A549 (cell line): ENCODE results near the gene LIN37. TPM values are rescaled to one million over a fixed set of nuclear protein-coding genes. Genes with fewer than 3 reads are reported as not detected.

Experiments used
- ATAC-seq, 2 experiments: fragments of 200-7000 bp in 1 of 2; fragments of >200 bp in 1 of 2; cut with Nextera tagmentation in 1 of 2; cut with Tn5 transposase in 1 of 2; 3 replicates each; pipeline versions ENCODE4 v1.8.0 to v1.9.1; 2018 to 2020; ENCODE audit warnings: mild to moderate bottlenecking in 1 of 2, moderate library complexity in 1 of 2
- CTCF ChIA-PET: fragments of 300-600 bp; sonication (Branson Sonifier 250); formaldehyde crosslinking; extraction: SDS; loops from one replicate; lab custom pipeline; 2021; ENCODE audit warnings: antibody characterized with exemption, inconsistent platforms; lab: Yijun Ruan, JAX
- POLR2A ChIA-PET: fragments of 350-600 bp; formaldehyde crosslinking; extraction: SDS; loops from one replicate; lab custom pipeline; 2021; ENCODE audit warnings: antibody characterized with exemption, inconsistent platforms; lab: Yijun Ruan, JAX
- DNase-seq, 2 experiments: peaks; one replicate each; pipeline versions ENCODE4 v3.0.0 to v3.0.0-alpha.2; 2011 to 2016; ENCODE audit warnings: low read depth in 1 of 2, low spot score in 1 of 2
- FAIRE-seq: peaks from 2 replicates; lab custom pipeline; 2011; peaks lifted over from hg19 to GRCh38; lab: Jason Lieb, UNC
- H3K27ac ChIP-seq, 2 experiments: fragments of >200 bp; sonication (Bioruptor Twin); formaldehyde crosslinking; 3 replicates each; pipeline ENCODE4 v1.5.1; 2016 to 2017
- H3K4me1 ChIP-seq: fragments of >200 bp; sonication (Bioruptor Twin); formaldehyde crosslinking; 3 replicates; pipeline ENCODE4 v1.6.1; 2016
- H3K4me2 ChIP-seq: fragments of >200 bp; sonication (Bioruptor Twin); formaldehyde crosslinking; 3 replicates; pipeline ENCODE4 v1.6.1; 2016
- H3K4me3 ChIP-seq: fragments of >200 bp; sonication (Bioruptor Twin); formaldehyde crosslinking; 3 replicates; pipeline ENCODE4 v1.5.1; 2016
- H3K9me3 ChIP-seq: fragments of >200 bp; sonication (Bioruptor Twin); formaldehyde crosslinking; 3 replicates; pipeline ENCODE4 v1.6.1; 2016
- BHLHE40 ChIP-seq: IDR thresholded peaks from 2 replicates; pipeline ENCODE4 v1.6.1; 2012; ENCODE audit warnings: low read depth, low read length, inconsistent platforms
- CHD4 ChIP-seq: fragments of 200-600 bp; sonication (generic); IDR thresholded peaks from 2 replicates; pipeline ENCODE4 v1.6.1; 2016; ENCODE audit warnings: antibody characterized with exemption, mild to moderate bottlenecking, borderline replicate concordance
- EP300 ChIP-seq, 2 experiments: fragments of >200 bp; sonication (Bioruptor Twin); formaldehyde crosslinking; IDR thresholded peaks; 2 replicates in 1 of 2; 3 replicates in 1 of 2; pipeline ENCODE4 v1.6.1; 2016 to 2017
- GATA3 ChIP-seq: IDR thresholded peaks from 2 replicates; pipeline ENCODE4 v1.6.1; 2012; ENCODE audit warnings: borderline replicate concordance
- HOXA7 ChIP-seq: fragments of 250-450 bp; sonication (Bioruptor Pico); IDR thresholded peaks from 2 replicates; pipeline ENCODE4 v1.5.0; 2020; ENCODE audit warnings: mild to moderate bottlenecking, moderate library complexity
- JUN ChIP-seq, 2 experiments: fragments of >200 bp; sonication (Bioruptor Twin); formaldehyde crosslinking; IDR thresholded peaks; 2 replicates in 1 of 2; 3 replicates in 1 of 2; pipeline ENCODE4 v1.6.1; 2016 to 2017
- MAFK ChIP-seq: fragments of 450-650 bp; IDR thresholded peaks from 2 replicates; pipeline ENCODE4 v1.6.1; 2014; ENCODE audit not compliant: partially characterized antibody
- POLR2A ChIP-seq: IDR thresholded peaks from 2 replicates; pipeline ENCODE4 v1.6.1; 2012; ENCODE audit warnings: mild to moderate bottlenecking, low read length
- RAD21 ChIP-seq, 2 experiments: fragments of >200 bp in 1 of 2; sonication (Bioruptor Twin) in 1 of 2; formaldehyde crosslinking in 1 of 2; IDR thresholded peaks in 1 of 2; conservative IDR thresholded peaks in 1 of 2; 2 replicates in 1 of 2; 3 replicates in 1 of 2; pipeline ENCODE4 v1.6.1; 2012 to 2018; ENCODE audit warnings: inconsistent platforms in 1 of 2
- RARB ChIP-seq: fragments of 250-450 bp; sonication (Bioruptor Pico); IDR thresholded peaks from 2 replicates; pipeline ENCODE4 v1.8.0; 2021; ENCODE audit warnings: mild to moderate bottlenecking, moderate library complexity
- RCOR1 ChIP-seq: fragments of 150-350 bp; IDR thresholded peaks from 2 replicates; pipeline ENCODE4 v1.6.1; 2014; ENCODE audit warnings: antibody characterized with exemption, low read length, low read depth
- RNF2 ChIP-seq: fragments of 200-600 bp; sonication (generic); IDR thresholded peaks from 2 replicates; pipeline ENCODE4 v1.6.1; 2016; ENCODE audit warnings: low read depth, mild to moderate bottlenecking, antibody characterized with exemption, moderate library complexity, borderline replicate concordance
- SMC3 ChIP-seq: fragments of >200 bp; sonication (Bioruptor Twin); formaldehyde crosslinking; IDR thresholded peaks from 3 replicates; pipeline ENCODE4 v1.6.1; 2018; ENCODE audit warnings: inconsistent platforms
- TP53 ChIP-seq: fragments of 250-450 bp; sonication (Bioruptor Pico); IDR thresholded peaks from 2 replicates; pipeline ENCODE4 v1.5.0; 2021; ENCODE audit warnings: mild to moderate bottlenecking, moderate library complexity
- USF2 ChIP-seq: fragments of 450-650 bp; IDR thresholded peaks from 2 replicates; pipeline ENCODE4 v1.6.1; 2014; ENCODE audit warnings: antibody characterized with exemption
- ZSCAN20 ChIP-seq: fragments of 250-450 bp; sonication (Bioruptor Pico); IDR thresholded peaks from 2 replicates; pipeline ENCODE4 v1.8.0; 2022; ENCODE audit warnings: mild to moderate bottlenecking, moderate library complexity
- WGBS: methylation state at CpG from one replicate; pipeline ENCODE4 v1.1.6; 2017; ENCODE audit errors: missing lambda C conversion rate; 5-methylcytosine and 5-hydroxymethylcytosine counted together
- polyA plus RNA-seq, 4 experiments: library from polyadenylated mRNA; depleted of rRNA in 3 of 4; stranded (reverse); fragments of >200 nt; fragmentation: RNase III in 1 of 4; extraction: RNeasy Plus Mini Kit Qiagen cat#74134 plus additional on column Dnase treatment in 1 of 4; gene quantifications; 2 replicates in 3 of 4; 3 replicates in 1 of 4; pipeline ENCODE4 v1.2.3, GENCODE V29; 2011 to 2017
- TF ChIP-seq, protein P1 (sequence below): fragments of >200 bp; sonication (Bioruptor Twin); formaldehyde crosslinking; IDR thresholded peaks from 3 replicates; pipeline ENCODE4 v1.6.1; 2016

The LIN37 gene
- polyA plus RNA-seq, 2 of the 4 experiments (the other 2 are of a cell fraction), result 8.1 to 23.1 TPM

DNA sequence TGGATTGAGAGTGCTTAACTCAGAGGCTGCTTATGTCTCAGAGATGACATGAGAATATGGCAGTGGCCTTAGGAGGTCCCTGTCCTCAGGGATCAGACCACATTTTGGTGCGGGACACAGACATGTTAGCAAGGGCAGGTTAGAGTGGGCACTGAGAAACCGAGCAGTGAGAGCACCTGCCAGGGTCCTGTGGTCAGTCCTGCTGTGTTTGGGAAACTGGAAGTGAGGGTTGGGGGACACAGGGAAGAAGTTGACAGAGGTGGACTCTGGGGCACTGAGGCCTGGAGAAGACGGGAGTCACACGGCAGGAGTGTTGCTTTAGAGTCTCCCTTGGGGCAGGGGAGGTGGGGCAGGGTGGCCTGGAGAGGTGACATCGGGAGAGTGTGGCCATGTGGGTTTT is 13.5 kb upstream of the LIN37 start:
- Histone ChIP-seq H3K4me3 (no peak overlapping the region), H3K27ac (no peak overlapping the region), H3K4me1 (peaks cover 4% of the 10 kb centered on the region), H3K4me2 (no peak overlapping the region), H3K9me3 (no peaks in the 10 kb centered on the region)
- DNase-seq (no peak), FAIRE-seq (peak; percentile 65), ATAC-seq (no peak)
- POLR2A ChIA-PET, result interaction anchor here (1.6 kb wide), 1 partner anchor 9 kb away, joined by 4 read pairs; no protein-coding TSS in a partner anchor
- no peak for TF ChIP-seq JUN (IDR thresholded peaks at IDR 0.05)
- TF ChIP-seq POLR2A, result no peak
- no peak for TF ChIP-seq RNF2
- TF ChIP-seq MAFK, result no peak
- TF ChIP-seq TP53 (CRISPR knock-in tag), result no peak
- TF ChIP-seq EP300 (IDR thresholded peaks at IDR 0.05), result no peak
- no peak for TF ChIP-seq RARB (CRISPR knock-in tag)
- TF ChIP-seq BHLHE40, result no peak
- TF ChIP-seq HOXA7 (CRISPR knock-in tag), result no peak
- TF ChIP-seq ZSCAN20, result no peak
- no peak for TF ChIP-seq USF2
- TF ChIP-seq RCOR1, result no peak
- no peak for TF ChIP-seq GATA3
- TF ChIP-seq CHD4, result no peak
- CTCF ChIA-PET, result interaction anchor here (0.8 to 2.4 kb wide), 6 partner anchors 9 to 196 kb away, joined by 3 to 11 read pairs (median 4); no protein-coding TSS in a partner anchor
- 97% methylated on average over 5 of the region's 5 CpGs for WGBS

- FAIRE-seq, result no peak
- peak overlapping the region in 1 of 2 experiments; percentile 6; a peak in 1 of 6 replicates for H3K27ac ChIP-seq
Measured at GRCh38 chr19:35736913-35737886, 11.2 kb upstream of the LIN37 start.

GRCh38 chr19:35738021-35738886 is 10.1 kb upstream of the LIN37 start:
- no peak for TF ChIP-seq RCOR1
- no peak for TF ChIP-seq EP300 (IDR thresholded peaks at IDR 0.05)
- Histone ChIP-seq H3K9me3 (no peaks in the 10 kb centered on the region), H3K27ac (no peak overlapping the region), H3K4me3 (no peak overlapping the region), H3K4me2 (no peak overlapping the region), H3K4me1 (peaks cover 14% of the 10 kb centered on the region)
- FAIRE-seq (no peak), ATAC-seq (no peak), DNase-seq (no peak)
- WGBS, result 96% methylated on average over 37 of the region's 37 CpGs
- ChIA-PET POLR2A (interaction anchor here (0.5 to 1.2 kb wide), 2 partner anchors 10 to 108 kb away, joined by 3 read pairs; partner anchors contain the start of gene LIN37), CTCF (interaction anchor here (0.6 to 3.4 kb wide), 11 partner anchors 7 to 193 kb away, joined by 3 to 32 read pairs (median 8); partner anchors contain the start of genes KMT2B, PSENEN and U2AF1L4)

More at GRCh38 chr19:35736913-35737886, 11.2 kb upstream of the LIN37 start:
- DNase-seq, result peak; percentile 68 to 82
- ChIA-PET CTCF (interaction anchor here (0.5 to 3.4 kb wide), 21 partner anchors 8 to 194 kb away, joined by 3 to 32 read pairs (median 4); partner anchors contain the start of genes KMT2B, LIN37, PSENEN and U2AF1L4), POLR2A (interaction anchor here (0.6 to 1.2 kb wide), 5 partner anchors 9 to 30 kb away, joined by 3 to 5 read pairs (median 4); partner anchors contain the start of gene LIN37)
- H3K9me3 ChIP-seq, result no peaks in the 10 kb centered on the region
- H3K4me2 ChIP-seq, result no peak overlapping the region
- ATAC-seq, result no peak
- H3K4me1 ChIP-seq, result peaks cover 14% of the 10 kb centered on the region
- no peak overlapping the region for H3K4me3 ChIP-seq
- TF ChIP-seq SMC3 (peak; percentile 17; the same call in 1 of the 3 replicates), RAD21 (conservative IDR thresholded peaks at IDR 0.05 in 1 of 2, IDR thresholded peaks at IDR 0.05 in 1 of 2) (peak in 1 of 2 experiments; percentile 13; a peak in 2 of 5 replicates)
- TF ChIP-seq, protein P1, sequence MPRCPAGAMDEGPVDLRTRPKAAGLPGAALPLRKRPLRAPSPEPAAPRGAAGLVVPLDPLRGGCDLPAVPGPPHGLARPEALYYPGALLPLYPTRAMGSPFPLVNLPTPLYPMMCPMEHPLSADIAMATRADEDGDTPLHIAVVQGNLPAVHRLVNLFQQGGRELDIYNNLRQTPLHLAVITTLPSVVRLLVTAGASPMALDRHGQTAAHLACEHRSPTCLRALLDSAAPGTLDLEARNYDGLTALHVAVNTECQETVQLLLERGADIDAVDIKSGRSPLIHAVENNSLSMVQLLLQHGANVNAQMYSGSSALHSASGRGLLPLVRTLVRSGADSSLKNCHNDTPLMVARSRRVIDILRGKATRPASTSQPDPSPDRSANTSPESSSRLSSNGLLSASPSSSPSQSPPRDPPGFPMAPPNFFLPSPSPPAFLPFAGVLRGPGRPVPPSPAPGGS, result no peak
- 88% methylated on average over 22 of the region's 22 CpGs for WGBS
